ENCODE results near the gene DNAH17. TPM values are rescaled to one million over a fixed set of nuclear protein-coding genes. Genes with fewer than 3 reads are reported as not detected.
A peak's percentile ranks its signal among the peaks of the same experiment; 100 is the strongest.

DNAH17 gene
- total RNA-seq, 2 experiments from 2014 or later, result 0.41 to 0.45 TPM

- intact Hi-C loops (cut with micrococcal nuclease), result no loop called here
- Mint-ChIP-seq H3K4me3 (no peak overlapping the region), H3K4me1 (ENCODE audit: low read depth) (peaks cover 11% of the 10 kb centered on the region), H3K9me3 (no peaks in the 10 kb centered on the region), H3K27ac (no peak overlapping the region), H3K27me3 (no peaks in the 10 kb centered on the region), H3K36me3 (ENCODE audit: low read depth) (no peaks in the 10 kb centered on the region)
- no peak for ATAC-seq
- no peak for TF ChIP-seq CTCF (IDR thresholded peaks at IDR 0.05)
- POLR2A ChIA-PET, result no interaction called here
- CTCF ChIA-PET, result no interaction called here
- DNase-seq, result no peak
Observed at GRCh38 chr17:78477913-78478756, 99.1 kb downstream of the DNAH17 start.

GRCh38 chr17:78476973-78477372 is 100.2 kb downstream of the DNAH17 start:
- TF ChIP-seq CTCF (IDR thresholded peaks at IDR 0.05), result no peak
- intact Hi-C loops (cut with micrococcal nuclease), result no loop called here
- ChIA-PET CTCF (no interaction called here), POLR2A (no interaction called here)
- Mint-ChIP-seq H3K27ac (no peak overlapping the region), H3K4me1 (ENCODE audit: low read depth) (peaks cover 11% of the 10 kb centered on the region), H3K27me3 (peaks cover 3% of the 10 kb centered on the region), H3K9me3 (no peaks in the 10 kb centered on the region), H3K36me3 (ENCODE audit: low read depth) (no peaks in the 10 kb centered on the region), H3K4me3 (no peak overlapping the region)
- ATAC-seq, result no peak
- no peak for DNase-seq

- H3K4me1 Mint-ChIP-seq (ENCODE audit: low read depth), result peaks cover 11% of the 10 kb centered on the region
- CTCF ChIA-PET, result no interaction called here
- no peak overlapping the region for H3K27ac Mint-ChIP-seq
- POLR2A ChIA-PET, result no interaction called here
- no peak for ATAC-seq
- H3K9me3 Mint-ChIP-seq, result no peaks in the 10 kb centered on the region
- peaks cover 3% of the 10 kb centered on the region for H3K27me3 Mint-ChIP-seq
- DNase-seq, result no peak
- H3K4me3 Mint-ChIP-seq, result no peak overlapping the region
- no peak for TF ChIP-seq CTCF (IDR thresholded peaks at IDR 0.05)
- intact Hi-C loops (cut with micrococcal nuclease), result no loop called here
- no peaks in the 10 kb centered on the region for H3K36me3 Mint-ChIP-seq (ENCODE audit: low read depth)
Observed at GRCh38 chr17:78476149-78476548, 101.0 kb downstream of the DNAH17 start.

GRCh38 chr17:78475211-78475610 is 102.0 kb downstream of the DNAH17 start:
- Mint-ChIP-seq H3K9me3 (no peaks in the 10 kb centered on the region), H3K36me3 (ENCODE audit: low read depth) (no peaks in the 10 kb centered on the region), H3K27me3 (peaks cover 3% of the 10 kb centered on the region), H3K27ac (no peak overlapping the region), H3K4me3 (no peak overlapping the region), H3K4me1 (ENCODE audit: low read depth) (peaks cover 11% of the 10 kb centered on the region)
- POLR2A ChIA-PET, result no interaction called here
- CTCF ChIA-PET, result no interaction called here
- intact Hi-C loops (cut with micrococcal nuclease), result no loop called here
- no peak for TF ChIP-seq CTCF (IDR thresholded peaks at IDR 0.05)
- ATAC-seq (no peak), DNase-seq (no peak)

DNA sequence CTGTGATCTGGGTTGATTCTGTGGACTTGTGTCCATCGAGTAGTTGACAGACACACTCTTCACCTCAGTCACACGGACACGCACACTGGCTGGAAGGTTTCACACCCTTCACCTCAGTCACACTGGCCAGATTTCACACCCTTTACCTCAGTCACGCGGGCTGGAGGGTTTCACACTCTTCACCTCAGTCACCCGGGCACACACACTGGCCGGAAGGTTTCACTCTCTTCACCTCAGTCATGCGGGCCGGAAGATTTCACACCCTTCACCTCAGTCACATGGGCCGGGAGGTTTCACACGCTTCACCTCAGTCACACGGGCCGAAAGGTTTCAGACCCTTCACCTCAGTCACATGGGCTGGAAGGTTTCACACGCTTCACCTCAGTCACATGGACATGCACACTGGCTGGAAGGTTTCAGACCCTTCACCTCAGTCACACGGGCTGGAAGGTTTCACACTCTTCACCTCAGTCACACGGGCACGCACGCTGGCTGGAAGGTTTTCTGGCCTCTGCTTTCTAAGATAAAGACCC is 102.5 kb downstream of the DNAH17 start:
- CTCF ChIA-PET, result no interaction called here
- intact Hi-C loops (cut with micrococcal nuclease), result no loop called here
- H3K4me3 Mint-ChIP-seq, result no peak overlapping the region
- H3K36me3 Mint-ChIP-seq (ENCODE audit: low read depth), result no peaks in the 10 kb centered on the region
- H3K9me3 Mint-ChIP-seq, result no peaks in the 10 kb centered on the region
- H3K4me1 Mint-ChIP-seq (ENCODE audit: low read depth), result peaks cover 11% of the 10 kb centered on the region
- peaks cover 3% of the 10 kb centered on the region for H3K27me3 Mint-ChIP-seq
- DNase-seq (peak; percentile 60), ATAC-seq (peak; percentile 79)
- POLR2A ChIA-PET, result no interaction called here
- TF ChIP-seq CTCF (IDR thresholded peaks at IDR 0.05), result no peak
- H3K27ac Mint-ChIP-seq, result no peak overlapping the region
